NCI-H82 (cell line): ENCODE results near the gene UBE2S.
A peak's percentile ranks its signal among the peaks of the same experiment; 100 is the strongest.

Experiments used
- DNase-seq: peaks from one replicate; lab custom pipeline; 2025; lab: John Stamatoyannopoulos, UW

The UBE2S gene

DNA sequence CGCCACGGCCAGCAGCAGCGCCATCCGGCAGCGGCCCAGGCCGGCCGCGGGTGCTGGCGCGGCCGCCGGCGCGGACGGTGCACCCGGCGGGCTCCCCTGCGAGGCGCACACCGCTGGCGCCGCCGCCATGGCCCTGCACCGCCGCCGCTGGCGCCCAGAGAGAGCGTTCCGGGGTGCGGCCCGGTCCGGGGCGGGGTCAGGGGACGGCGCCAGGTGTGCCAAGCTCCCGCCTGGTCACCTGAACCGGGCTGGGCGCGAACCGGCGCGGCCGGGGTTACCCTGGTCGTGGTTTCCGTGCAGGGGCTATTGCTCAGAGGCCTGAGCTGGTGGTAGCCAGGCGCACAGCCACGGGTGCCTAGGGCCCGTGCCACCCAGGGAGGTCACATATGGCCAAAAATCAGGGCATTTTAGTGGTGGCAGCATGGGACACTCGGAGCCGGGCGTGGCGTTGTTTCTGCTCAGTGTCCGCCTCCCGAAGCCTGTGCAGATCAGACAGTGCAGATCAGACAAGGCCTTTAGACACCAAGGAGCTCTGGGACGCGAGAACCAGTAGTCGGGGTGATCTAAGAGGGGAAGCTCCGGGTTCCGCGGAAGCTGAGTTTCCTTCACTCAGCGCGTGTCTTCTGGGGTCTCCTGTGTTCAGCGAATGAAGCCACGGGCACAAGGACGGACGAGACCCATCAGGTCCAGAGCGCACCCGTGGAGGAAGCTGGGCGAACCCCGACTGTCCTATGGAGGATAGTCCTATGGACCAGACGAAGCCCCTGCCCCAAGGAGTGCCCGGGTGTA, 23.3 kb downstream of the UBE2S start, which contains the start of gene TMEM238:
Gene TMEM238 (minus strand): TSS at position 162 of the 789 bp plus-strand sequence. CDS start 33 bp downstream, at position 129.
- peak; percentile 65 for DNase-seq

DNA sequence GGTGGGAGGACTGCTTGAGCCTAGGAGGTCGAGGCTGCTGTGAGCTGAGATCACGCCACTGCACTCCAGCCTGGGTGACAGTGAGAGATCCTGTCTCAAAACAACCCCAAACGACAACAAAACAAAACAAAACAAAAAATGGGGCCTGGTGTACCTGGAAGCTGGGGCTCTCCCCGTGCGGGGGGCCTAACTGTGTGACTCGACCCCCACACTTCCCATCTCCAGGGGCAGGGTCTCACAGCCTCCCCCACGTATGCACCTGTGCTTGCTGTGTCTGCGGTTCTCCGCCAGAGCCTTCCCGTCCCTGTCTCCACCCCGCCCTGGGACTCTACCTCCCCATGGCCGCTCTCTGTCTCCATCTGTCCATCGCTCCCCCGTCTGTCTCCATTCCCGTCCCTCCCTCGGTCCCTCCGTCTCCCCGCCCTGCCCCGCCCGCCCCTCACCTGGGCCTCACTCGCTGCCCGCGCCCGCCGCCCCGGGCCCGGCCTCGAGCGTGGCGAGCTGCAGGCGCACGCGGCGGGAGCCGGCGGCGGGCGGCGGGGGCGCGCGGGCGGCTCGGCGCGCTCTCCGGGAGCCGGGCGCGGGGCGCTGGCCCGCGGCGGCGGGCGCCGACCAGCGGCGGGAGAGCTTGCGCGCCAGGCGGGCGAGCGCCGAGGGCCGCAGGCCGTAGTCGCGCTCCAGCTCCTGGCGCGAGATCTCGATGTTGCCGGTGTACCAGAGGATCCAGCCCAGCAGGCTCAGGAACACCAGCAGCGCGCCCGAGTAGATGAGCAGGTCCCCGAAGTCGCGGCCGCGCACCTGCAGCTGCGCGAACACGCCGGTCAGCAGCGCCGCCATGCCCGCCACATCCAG, 24.1 kb downstream of the UBE2S start:
- DNase-seq: peak; percentile 69

DNA sequence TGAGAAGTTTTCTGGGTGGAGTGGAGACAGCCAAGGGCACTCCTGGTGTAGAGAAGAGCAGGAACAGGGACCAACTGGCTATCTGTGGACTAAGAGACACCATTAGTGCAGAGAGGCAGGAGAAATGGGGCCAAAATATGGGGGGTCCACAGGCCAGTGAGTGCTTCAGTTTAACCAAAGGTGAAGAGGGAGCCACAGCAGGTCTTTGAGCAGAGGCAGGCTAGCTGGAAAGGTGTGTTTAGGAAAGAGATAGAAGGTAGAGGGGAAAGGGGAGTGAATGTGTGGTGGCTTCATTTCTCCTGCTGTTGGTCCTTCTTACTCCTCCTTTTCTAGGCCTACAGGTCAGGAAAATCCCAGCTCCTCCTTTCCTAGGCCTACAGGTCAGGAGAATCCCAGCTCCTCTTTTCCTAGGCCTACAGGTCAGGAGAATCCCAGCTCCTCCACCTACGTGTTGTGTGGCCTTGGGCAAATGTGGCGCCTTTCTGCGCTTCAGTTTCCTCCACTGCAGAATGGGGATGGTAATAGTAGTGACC, 25.0 kb downstream of the UBE2S start:
- no peak for DNase-seq

DNA sequence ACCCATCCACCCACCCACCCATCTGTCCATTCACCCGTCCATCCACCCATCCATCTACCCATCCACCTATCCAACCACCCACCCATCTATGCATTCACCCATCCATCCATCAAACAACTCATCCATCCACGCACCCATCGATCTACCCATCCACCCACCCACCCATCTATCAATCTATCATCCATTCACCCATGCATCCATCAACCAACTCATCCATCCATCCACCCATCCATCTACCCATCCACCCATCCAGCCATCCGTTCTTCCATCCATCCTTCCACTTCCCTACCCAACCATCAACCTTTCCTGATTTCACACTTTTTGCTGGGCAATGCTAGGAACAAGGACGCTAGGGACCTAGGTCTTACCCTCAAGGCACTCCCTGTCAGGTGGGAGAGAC, 25.6 kb downstream of the UBE2S start:
- no peak for DNase-seq

DNA sequence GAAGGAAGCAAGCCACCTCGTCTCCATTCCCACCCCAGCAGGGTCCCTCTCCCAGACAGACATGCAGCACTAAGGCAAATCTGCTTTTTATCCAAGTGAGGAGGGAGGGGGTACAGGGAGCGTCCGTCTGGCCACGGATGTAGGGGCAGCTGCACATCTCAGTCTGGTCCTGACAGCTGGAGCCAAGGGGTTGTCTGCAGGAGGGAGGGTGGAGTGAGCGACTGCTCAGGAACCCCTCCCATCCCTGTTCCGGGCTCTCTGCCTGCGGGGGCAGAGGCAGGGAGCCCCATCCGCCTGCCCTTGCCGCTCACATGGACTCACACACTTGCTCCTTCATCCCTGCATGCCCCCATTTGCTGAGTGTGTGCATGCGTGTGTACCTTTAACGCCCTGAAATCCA, 28.4 kb downstream of the UBE2S start:
- DNase-seq: peak; percentile 86

DNA sequence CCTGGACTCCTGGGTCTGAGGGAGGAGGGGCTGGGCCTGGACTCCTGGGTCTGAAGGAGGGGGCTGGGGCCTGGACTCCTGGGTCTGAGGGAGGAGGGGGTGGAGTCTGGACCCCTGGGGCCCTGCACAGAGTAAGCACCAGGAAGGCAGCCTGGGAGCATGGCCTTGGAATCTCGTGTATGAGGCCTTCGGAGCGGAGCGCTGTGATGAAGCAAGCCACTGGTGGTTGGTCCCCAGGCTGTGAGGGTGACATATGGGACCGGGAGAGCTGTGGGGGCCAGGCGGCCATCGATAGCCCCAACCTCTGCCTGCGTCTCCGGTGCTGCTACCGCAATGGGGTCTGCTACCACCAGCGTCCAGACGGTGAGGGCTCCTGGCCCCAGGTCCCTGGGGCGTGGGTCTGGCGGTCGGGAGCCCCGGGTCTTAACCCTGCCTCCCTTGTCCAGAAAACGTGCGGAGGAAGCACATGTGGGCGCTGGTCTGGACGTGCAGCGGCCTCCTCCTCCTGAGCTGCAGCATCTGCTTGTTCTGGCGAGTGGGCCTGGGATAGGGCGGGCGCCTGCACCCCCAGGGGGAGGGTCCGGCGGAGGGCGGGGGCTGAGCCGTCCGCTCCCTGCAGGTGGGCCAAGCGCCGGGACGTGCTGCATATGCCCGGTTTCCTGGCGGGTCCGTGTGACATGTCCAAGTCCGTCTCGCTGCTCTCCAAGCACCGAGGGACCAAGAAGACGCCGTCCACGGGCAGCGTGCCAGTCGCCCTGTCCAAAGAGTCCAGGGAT, 30.0 kb downstream of the UBE2S start:
- DNase-seq: peak; percentile 56

DNA sequence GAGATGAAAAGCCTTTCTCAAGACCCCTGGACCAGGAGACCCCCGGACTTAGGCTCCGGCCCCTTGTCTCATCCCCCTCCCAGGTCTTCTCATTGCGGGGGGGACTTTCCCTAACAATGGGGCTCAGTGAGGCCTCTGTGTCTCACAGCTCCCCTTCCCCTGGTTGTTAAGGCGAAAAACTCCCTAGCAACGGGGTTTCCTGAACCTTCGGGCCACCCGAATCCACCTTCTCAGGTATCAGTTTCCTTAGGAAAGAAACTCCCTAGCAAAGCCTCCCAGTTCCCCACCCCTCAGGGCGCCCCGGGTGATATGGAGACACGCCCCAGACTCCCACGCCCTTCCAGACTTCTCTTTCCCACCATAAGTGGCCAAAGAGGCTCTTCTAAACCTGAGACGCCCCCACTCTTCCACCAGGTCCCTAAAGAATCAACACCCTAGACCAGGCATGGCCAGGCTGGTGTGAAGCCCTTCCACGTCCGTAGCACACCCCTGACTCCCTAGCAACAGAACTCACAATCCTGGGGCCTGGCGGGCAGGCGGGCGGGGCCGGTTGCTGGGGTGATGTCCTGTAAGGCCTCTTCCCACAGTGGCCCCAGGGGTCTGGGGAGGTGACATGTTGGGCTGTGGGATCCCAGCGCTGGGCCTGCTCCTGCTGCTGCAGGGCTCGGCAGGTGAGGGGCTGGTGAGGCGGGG, 31.2 kb downstream of the UBE2S start, which contains the start of gene TMEM190:
Gene TMEM190 (plus strand): TSS at position 586 of the 693 bp plus-strand sequence. CDS start 28 bp downstream, at position 614.
- DNase-seq: no peak

DNA sequence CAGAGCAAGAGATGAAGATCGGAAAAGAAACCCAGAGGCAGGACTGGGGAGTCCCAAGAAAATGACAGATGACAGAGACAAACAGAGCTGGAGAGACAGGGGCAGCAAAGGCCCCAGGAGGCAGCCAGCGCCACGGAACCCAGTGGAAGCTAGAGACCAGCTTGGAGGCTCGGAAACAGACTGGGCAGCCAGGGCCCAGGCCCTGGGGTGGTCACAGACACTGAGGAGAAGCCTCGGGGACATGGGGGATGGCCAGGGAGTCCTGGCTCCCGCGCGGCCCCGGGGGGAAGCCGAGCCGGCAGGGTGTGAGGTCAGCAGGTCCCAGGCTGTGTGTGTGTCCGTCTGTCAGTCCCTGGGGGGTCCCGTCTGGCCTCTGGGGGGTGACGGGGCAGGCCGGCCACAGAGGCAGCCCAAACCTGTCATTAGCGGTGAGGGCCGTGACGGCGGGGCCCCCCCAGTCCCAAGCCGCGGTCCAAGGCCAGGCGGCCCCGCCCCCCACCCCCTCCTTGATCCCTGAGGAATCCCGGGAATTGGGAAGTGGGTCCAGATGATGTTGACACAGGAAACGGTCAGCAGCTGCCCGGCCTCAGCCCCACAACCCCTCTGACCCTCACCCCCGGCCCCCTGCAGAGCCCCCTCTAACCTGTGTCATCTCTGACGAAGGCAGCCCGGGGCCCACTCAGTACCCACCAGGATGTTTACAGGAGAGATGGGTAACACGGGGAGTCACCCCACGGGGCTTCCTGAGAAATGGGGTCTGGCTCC, 33.4 kb downstream of the UBE2S start:
- no peak for DNase-seq

DNA sequence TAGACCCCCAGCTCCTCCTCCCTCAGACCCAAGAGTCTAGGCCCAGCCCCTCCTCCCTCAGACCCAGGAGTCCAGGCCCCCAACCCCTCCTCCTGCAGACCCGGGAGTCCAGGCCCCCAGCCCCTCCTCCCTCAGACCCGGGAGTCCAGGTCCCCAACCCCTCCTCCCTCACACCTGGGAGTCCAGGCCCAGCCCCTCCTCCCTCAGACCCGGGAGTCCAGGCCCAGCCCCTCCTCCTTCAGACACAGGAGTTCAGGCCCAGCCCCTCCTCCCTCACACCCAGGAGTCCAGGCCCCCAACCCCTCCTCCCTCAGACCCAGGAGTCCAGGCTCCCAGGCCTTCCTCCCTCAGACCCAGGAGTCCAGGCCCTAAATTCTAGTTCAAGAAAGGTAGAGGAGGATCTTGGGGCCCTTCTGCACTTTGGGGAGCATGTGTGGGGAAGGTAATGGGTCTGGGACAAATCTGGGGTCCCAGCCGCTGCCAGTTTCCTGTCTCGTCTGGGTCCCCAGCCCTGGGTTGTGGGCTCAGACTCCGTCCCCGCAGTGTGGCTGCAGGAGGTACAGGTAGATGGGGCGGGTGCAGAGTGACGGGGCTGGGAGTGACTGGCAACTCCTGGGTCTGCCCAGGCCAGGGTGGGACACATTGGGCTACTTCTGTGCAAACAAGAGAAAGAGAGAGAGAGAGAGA, 34.1 kb downstream of the UBE2S start:
- no peak for DNase-seq

DNA sequence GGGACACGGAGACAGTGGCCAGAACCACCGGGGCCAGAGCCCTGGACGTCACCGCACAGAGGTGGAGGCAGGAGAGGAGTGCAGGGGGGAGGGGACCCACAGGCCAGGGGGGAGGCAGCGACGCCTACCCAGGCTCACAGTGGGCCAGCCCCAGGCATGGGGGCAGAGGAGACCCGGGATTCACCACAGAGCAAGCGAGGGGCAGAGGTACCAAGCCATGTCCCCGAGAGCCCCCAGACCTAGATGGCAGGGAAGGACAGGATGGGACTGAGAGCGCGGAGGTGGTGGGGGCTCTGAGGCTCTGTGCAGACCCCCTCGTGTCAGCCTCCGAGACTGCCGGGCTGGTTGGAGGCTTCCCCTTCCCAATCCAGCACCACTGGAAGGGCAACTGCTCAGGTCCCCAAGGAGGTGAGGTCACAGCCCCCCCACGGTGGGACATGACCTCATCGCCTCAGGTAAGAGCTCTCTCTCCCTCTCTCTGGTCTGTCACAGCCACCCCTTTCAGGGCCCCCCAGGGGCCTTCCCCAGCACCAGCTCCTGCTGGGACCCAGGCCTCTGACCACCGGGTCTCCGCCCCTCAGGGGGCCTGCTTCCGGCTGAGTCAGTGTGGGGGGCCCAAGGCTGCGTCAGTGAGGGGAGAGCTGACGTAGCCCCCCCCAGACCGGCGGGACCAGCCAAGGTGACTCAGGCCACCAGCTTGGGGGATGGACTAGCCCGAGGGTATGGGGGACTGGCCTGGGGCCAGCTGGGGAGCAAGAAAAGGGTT, 35.1 kb downstream of the UBE2S start:
- DNase-seq: no peak

DNA sequence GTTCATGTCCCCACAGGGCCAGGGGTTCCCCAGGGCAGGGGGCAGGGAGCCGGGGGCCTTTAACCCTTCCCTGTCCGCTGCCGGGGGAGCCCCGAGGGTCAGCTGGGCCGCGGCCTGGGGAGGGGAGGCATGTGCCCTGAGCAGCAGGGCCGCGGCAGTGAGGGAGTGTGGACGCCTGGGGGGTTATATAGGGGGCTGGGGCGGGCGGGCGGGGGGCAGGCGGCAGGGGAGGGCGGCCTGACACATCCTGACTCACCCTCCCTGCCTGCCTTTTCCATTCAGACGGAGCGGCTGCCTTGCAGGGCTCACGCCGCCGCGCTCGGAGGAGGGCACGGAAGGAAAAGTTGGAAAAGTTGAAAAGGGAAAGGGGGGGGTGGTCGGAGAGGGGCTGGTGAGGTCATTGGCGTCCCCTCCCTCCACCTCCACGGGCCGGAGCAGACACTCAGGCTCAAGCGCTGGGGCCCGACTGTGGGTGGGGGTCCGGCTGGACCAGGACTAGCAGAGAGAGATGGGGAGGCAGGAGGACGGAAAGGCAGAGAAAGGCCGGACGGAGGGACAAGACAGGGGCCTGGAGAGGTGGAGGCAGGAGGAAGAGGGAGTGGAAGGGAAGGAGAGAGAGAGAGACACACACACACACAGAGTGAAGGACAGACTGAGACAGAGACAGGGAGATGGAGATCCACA, 37.1 kb downstream of the UBE2S start, which contains the start of gene IL11:
Gene IL11 (minus strand): TSS at position 159 of the 684 bp plus-strand sequence. CDS start 153 bp downstream, at position 6.
- no peak for DNase-seq

DNA sequence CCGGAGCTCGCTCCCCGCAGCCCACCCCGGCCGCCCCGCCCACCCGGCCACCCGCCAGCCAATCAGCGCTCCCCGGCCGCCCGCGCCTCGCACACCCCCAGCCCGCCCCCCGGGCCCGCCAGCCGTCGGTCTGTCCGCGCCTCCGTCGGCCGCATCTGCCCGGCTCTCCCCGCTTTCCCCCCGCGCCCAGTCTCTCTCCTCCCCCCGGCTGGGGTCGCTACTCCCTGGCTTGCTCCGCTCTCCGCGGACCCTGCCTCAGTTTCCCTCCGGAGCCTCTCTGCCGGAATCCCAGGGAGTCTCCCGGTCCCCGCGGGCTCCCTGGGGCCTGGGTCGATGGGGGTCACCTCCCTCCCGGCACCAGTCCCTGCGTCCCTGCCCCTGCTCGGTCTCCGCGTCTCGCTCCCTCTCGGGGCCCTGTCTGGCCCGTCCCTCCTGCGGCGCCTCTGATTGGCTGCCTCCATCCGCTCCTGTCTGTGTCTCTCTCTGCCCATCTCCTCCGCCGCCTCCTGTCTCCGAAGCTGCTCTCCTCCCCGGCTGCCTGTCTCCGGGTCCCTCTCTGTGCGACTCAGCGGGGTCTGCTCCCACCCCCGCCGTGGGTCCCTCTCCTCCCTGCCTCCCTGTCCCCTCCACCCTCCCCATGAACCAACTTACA, 37.8 kb downstream of the UBE2S start:
- DNase-seq: peak; percentile 82

DNA sequence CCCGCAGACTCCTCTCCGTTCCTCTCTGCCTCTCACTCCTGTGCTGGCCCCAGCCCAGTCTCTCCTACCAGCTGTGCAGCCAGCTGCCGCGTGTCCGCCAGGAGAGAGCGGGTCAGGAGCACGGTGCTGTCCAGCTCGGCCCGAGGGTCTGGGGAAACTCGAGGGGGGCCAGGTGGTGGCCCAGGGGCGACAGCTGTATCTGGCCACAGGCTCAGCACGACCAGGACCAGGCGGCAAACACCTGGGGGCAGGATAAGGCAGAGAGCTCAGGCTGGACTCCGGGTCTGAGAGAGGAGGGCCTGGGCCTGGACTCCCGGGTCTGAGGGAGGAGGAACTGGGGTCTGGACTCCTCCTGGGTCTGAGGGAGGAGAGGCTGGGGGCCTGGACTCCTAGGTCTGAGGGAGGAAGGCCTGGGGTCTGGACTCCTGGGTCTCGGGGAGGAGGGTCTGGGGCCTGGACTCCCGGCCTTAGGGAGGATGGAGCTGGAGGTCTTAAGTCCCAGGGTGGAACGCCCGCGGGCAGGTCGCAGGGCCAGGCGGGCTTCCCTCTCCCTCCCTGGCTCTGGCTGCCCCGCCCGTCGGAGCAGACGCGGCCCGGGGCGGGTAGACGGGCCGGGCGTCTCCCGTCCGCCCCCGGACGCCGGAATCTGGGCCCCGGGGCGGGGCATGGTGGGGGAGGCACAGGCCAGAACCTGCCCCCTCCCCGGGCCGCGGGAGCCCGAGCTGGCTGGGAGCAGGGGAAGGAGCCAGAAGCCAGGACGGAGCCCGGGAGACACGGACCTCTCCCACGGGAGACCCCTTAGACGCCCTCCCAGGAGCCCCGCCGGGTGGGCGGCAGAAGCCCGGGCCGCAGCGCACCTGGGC, 38.7 kb downstream of the UBE2S start:
- DNase-seq: peak; percentile 37

DNA sequence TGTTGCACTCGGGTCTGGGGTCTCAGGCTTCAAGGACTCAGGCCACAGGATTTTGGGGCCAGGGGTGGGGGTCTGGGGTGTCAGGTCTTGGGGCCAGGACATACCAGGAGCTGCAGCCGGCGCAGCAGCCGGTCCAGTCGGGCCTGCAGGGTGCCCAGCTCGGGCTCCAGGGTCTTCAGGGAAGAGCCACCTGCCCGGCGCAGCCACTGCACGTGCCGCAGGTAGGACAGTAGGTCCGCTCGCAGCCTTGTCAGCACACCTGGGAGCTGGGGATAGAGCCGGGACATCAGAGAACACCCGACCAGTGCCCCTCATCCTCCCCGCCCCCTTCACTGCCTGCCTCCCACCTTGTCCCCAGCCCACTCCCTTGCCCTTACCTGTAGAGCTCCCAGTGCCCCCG, 39.5 kb downstream of the UBE2S start:
- DNase-seq: no peak

DNA sequence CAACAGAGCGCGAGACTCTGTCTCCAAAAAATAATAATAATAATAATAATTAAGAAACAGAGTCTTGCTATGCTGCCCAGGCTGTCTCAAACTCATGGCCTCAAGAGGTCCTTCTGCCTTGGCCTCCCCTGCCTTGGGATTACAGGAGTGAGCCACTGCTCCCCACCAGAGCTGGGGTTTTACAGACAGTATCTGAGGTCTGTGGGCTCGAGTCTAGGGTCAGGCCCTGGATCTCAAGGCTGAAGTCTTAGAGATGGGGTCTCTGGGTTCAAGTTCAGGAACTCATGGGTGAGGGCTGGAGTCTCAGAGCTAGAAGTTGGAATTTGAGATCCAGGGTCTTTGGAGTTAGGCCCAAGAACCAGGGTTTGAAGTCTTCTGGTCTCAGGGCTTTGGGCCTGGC, 40.8 kb downstream of the UBE2S start:
- DNase-seq: no peak

DNA sequence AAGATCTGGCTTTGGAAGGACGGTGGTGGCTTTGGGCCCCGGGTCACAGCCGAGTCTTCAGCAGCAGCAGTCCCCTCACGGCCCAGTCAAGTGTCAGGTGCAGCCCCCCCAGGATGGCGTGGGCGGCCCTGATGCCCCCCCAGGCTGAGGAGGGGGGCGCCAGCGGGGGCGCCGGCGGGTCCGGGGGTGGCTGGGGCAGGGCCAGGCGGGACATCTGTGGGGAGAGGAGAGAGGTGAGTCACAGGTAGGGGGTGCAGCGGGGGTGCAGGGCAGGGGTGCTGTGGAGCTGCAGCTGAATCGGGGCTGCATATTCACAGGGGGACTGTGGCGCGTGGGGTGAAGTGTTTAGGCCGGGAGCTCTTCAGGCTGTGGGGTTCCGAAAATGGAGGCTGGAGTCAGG, 41.6 kb downstream of the UBE2S start:
- DNase-seq: no peak

DNA sequence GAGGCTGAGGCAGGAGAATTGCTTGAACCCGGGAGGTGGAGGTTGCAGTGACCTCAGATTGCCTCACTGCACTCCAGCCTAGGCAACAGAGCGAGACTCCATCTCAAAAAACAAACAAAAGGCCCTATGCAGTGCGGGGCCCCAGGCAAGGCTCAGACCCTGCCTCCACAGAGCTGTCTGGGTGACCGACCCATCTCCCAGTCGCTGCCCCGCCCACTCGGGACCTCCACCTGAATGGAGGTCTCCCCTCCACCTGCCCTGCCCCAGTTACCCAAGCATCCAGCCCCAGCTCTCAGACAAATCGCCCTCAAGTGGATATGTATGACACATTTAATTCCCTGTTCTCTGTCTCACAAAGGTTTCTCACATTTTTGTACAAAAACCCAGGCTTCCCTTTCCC, 42.3 kb downstream of the UBE2S start:
- DNase-seq: no peak
